Suprapubic skin (tissue), 4 donors: ENCODE measurements around the gene GSK3B.

Experiments used
- POLR2A ChIP-seq, 2 donors: fragments of 450-650 bp; IDR thresholded peaks; one replicate each; pipeline ENCODE4 v1.6.1; 2017; ENCODE audit warnings: antibody characterized with exemption in 2 of 2, mild to moderate bottlenecking in 2 of 2, moderate library complexity in 2 of 2
- POLR2AphosphoS5 ChIP-seq, 3 donors: sonication (generic); formaldehyde crosslinking; IDR thresholded peaks; one replicate each; pipeline ENCODE4 v1.6.1; 2017; ENCODE audit warnings: antibody characterized with exemption in 3 of 3

DNA sequence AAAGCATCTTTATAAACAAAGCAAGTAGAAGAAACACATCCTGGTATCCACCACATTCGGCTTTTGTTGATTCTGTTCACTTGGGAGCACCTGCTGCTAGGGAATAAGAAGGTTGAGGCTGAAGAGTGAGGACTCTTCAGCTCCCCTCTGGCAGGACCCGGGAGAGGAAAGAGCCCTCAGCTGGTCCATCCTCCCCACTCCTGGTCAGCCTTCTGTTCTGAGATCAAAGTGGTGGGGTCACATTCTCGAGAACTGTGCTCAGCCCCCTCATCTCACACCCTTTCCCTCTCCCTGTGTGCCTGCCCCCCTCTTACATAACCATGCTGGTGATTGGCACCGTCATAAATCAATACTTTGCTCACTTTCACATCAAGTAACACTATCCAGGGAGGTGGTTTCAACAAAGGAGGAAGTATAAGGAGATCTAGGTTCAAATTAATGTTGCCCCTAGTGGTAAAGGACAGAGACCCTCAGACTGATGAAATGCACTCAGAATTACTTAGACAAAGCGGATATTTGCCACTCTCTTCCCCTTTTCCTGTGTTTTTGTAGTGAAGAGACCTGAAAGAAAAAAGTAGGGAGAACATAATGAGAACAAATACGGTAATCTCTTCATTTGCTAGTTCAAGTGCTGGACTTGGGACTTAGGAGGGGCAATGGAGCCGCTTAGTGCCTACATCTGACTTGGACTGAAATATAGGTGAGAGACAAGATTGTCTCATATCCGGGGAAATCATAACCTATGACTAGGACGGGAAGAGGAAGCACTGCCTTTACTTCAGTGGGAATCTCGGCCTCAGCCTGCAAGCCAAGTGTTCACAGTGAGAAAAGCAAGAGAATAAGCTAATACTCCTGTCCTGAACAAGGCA, 312.7 kb downstream of the GSK3B start, which contains the start of gene NR1I2:
- TF ChIP-seq POLR2A (IDR thresholded peaks at IDR 0.05) (no peak), POLR2AphosphoS5 (IDR thresholded peaks at IDR 0.05) (no peak)
